Loucy (cell line): Measurements from ENCODE around the gene IWS1.
A peak's percentile ranks its signal among the peaks of the same experiment; 100 is the strongest.

Experiments
- H2AFZ ChIP-seq: fragments of 200-600 bp; sonication (generic); 2 replicates; pipeline ENCODE4 v1.6.0; 2016; ENCODE audit warnings: antibody characterized with exemption, mild to moderate bottlenecking, low read length, moderate library complexity
- H3F3A ChIP-seq: fragments of 200-600 bp; 2 replicates; pipeline ENCODE4 v1.6.0; 2016; ENCODE audit warnings: antibody characterized with exemption, low read depth, mild to moderate bottlenecking
- H3K27me3 ChIP-seq: fragments of 200-600 bp; sonication (generic); 2 replicates; pipeline ENCODE4 v1.6.1; 2014; ENCODE audit warnings: low read length, mild to moderate bottlenecking; ENCODE audit not compliant: insufficient read depth, poor library complexity, severe bottlenecking
- H3K36me3 ChIP-seq: fragments of 200-600 bp; sonication (generic); 2 replicates; pipeline ENCODE4 v1.6.1; 2016; ENCODE audit warnings: low read length; ENCODE audit not compliant: insufficient read depth
- H3K4me1 ChIP-seq: fragments of 200-600 bp; sonication (generic); 2 replicates; pipeline ENCODE4 v1.5.1; 2014; ENCODE audit warnings: low read length, mild to moderate bottlenecking; ENCODE audit not compliant: insufficient read depth, poor library complexity, severe bottlenecking
- H3K4me2 ChIP-seq: fragments of 200-600 bp; sonication (generic); 2 replicates; pipeline ENCODE4 v1.6.0; 2014; ENCODE audit warnings: antibody characterized with exemption, low read length, low read depth, mild to moderate bottlenecking; ENCODE audit not compliant: poor library complexity, severe bottlenecking
- H3K4me3 ChIP-seq: fragments of 200-600 bp; sonication (generic); 2 replicates; pipeline ENCODE4 v1.5.1; 2014; ENCODE audit warnings: low read length, mild to moderate bottlenecking, mixed read lengths; ENCODE audit not compliant: poor library complexity, severe bottlenecking
- H3K79me2 ChIP-seq: fragments of 200-600 bp; sonication (generic); 2 replicates; pipeline ENCODE4 v1.6.1; 2014; ENCODE audit warnings: low read length; ENCODE audit not compliant: insufficient read depth
- H3K9ac ChIP-seq: fragments of 200-600 bp; sonication (generic); 2 replicates; pipeline ENCODE4 v1.6.0; 2014; ENCODE audit warnings: mild to moderate bottlenecking, low read depth, low read length, moderate library complexity; ENCODE audit not compliant: poor library complexity, severe bottlenecking
- H3K9me2 ChIP-seq: fragments of 200-600 bp; sonication (generic); replicated peaks from 2 replicates; pipeline ENCODE4 v1.6.1; 2016; ENCODE audit warnings: low read depth, low read length, mixed read lengths
- H3K9me3 ChIP-seq: fragments of 200-600 bp; sonication (generic); 2 replicates; pipeline ENCODE4 v1.6.1; 2014; ENCODE audit warnings: mild to moderate bottlenecking, antibody characterized with exemption, low read length, low read depth; ENCODE audit not compliant: insufficient read depth
- H4K20me1 ChIP-seq: fragments of 200-600 bp; sonication (generic); 2 replicates; pipeline ENCODE4 v1.6.0; 2014; ENCODE audit warnings: antibody characterized with exemption, low read length, mild to moderate bottlenecking; ENCODE audit not compliant: insufficient read depth, poor library complexity, severe bottlenecking
- EZH2phosphoT487 ChIP-seq: fragments of 200-600 bp; IDR thresholded peaks from 2 replicates; pipeline ENCODE4 v1.6.1; 2018; ENCODE audit warnings: antibody characterized with exemption, mild to moderate bottlenecking, moderate library complexity, borderline replicate concordance
- TF ChIP-seq, protein P1 (sequence below): fragments of 200-600 bp; sonication (generic); conservative IDR thresholded peaks from 2 replicates; pipeline ENCODE4 v1.5.1; 2014; ENCODE audit warnings: mild to moderate bottlenecking, antibody characterized with exemption, low read length

IWS1 gene

DNA sequence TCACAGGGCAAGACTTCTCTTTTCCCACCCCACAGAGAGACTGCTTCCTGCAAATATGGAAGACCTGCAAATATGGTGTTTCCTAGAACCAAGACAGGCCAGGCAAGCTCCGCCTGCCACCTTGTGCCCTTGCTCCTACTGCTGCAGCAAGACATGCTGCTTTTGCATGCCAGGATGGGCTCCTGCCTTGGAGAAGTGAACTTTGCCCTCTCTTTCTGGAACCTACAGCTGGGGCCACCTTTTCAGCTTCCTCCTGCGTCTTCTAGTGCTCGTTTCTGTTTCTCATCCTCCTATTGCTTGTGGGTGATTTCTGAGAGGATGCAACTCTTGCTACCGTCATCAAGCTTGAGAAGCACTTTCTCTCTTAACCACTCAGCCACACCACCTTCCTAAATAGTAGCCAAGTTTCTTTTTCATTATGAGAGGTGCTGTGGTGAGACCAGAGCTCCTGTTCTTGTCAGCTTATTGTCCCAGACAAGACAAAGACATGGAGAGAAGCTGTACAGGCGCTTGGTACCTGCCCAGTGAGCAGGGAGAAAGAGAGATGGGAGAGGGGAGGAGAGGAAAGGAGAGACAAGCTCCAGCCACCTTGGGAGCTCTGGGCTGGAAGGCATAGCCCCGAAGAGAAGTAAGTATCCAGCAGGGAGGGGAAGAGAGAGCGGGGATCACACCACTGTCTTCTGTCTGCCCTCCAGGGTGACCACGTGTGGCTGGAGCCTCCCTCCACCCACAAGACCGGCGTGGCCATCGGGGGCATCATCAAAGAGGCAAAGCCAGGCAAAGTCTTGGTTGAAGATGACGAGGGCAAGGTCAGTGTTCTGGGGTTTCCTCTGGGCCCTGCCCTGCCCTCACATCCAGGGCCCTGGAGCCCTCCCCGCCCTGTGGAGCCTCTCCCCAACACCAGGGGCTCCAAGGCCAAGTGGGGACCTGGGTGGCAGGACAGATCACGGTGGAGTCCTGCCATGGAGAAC lies 37.5 kb upstream of the IWS1 start:
- no peaks in the 10 kb centered on the region for H3F3A ChIP-seq
- no peaks in the 10 kb centered on the region for H4K20me1 ChIP-seq
- H2AFZ ChIP-seq = peak overlapping the region; percentile 30; the same call in 1 of the 2 replicates
- no peaks in the 10 kb centered on the region for H3K4me1 ChIP-seq
- peaks cover 7% of the 10 kb centered on the region for H3K27me3 ChIP-seq
- H3K9me2 ChIP-seq = no peaks in the 10 kb centered on the region
- H3K36me3 ChIP-seq = no peaks in the 10 kb centered on the region
- H3K79me2 ChIP-seq = no peaks in the 10 kb centered on the region
- no peak overlapping the region for H3K9ac ChIP-seq
- no peaks in the 10 kb centered on the region for H3K9me3 ChIP-seq
- no peak overlapping the region for H3K4me3 ChIP-seq
- no peak for TF ChIP-seq EZH2phosphoT487
- TF ChIP-seq, protein P1, sequence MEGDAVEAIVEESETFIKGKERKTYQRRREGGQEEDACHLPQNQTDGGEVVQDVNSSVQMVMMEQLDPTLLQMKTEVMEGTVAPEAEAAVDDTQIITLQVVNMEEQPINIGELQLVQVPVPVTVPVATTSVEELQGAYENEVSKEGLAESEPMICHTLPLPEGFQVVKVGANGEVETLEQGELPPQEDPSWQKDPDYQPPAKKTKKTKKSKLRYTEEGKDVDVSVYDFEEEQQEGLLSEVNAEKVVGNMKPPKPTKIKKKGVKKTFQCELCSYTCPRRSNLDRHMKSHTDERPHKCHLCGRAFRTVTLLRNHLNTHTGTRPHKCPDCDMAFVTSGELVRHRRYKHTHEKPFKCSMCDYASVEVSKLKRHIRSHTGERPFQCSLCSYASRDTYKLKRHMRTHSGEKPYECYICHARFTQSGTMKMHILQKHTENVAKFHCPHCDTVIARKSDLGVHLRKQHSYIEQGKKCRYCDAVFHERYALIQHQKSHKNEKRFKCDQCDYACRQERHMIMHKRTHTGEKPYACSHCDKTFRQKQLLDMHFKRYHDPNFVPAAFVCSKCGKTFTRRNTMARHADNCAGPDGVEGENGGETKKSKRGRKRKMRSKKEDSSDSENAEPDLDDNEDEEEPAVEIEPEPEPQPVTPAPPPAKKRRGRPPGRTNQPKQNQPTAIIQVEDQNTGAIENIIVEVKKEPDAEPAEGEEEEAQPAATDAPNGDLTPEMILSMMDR = no peak
- H3K4me2 ChIP-seq = no peak overlapping the region

DNA sequence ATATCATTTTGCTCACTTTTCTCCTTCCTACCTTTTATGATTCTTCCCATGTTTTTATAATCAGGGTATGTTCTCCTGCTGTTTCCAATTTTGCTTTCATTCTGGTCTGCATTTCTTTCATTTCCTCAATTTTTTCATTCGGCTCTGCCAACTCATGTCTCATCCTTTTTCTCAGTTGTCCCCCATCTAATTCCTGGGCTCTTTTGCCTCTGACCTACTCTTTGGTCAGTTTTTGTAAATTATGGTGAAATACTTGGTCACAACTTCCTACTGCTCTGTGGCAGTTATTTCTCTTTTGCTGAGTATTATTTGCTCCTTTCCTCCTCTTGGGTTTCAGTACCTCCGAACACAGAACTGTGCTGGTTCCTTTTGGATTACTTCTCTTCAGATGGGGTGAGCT lies 36.6 kb upstream of the IWS1 start:
- Histone ChIP-seq H3K9me2 (no peaks in the 10 kb centered on the region), H4K20me1 (no peaks in the 10 kb centered on the region), H3K36me3 (no peaks in the 10 kb centered on the region), H3K4me2 (no peak overlapping the region), H3K4me3 (no peak overlapping the region), H3K4me1 (no peaks in the 10 kb centered on the region), H3K27me3 (peaks cover 7% of the 10 kb centered on the region), H3K9ac (no peak overlapping the region), H2AFZ (0 out of 2 replicates have a peak overlapping the region, but pooled peaks have one; percentile 30), H3F3A (no peaks in the 10 kb centered on the region), H3K9me3 (no peaks in the 10 kb centered on the region), H3K79me2 (no peaks in the 10 kb centered on the region)
- TF ChIP-seq, protein P1 = no peak
- no peak for TF ChIP-seq EZH2phosphoT487

DNA sequence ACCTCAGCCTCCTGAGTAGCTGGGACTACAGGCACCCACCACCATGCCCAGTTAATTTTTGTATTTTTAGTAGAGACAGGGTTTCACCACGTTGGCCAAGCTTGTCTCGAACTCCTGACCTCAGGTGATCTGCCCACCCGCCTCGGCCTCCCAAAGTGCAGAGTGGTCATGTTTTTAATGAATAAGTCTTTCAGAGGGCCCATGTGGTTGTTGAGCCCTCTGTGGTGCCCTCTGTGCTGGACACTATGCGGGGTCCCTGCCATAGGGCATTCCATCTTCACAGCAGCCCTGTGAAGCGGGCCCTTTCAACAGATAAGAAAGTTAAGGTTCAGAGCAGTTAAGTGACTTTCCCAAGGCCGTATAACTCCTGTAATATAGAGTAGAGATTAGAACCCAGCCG lies 35.1 kb upstream of the IWS1 start:
- no peaks in the 10 kb centered on the region for H3K4me1 ChIP-seq
- peaks cover 7% of the 10 kb centered on the region for H3K27me3 ChIP-seq
- H3K36me3 ChIP-seq = no peaks in the 10 kb centered on the region
- no peaks in the 10 kb centered on the region for H3F3A ChIP-seq
- no peak overlapping the region for H3K4me2 ChIP-seq
- TF ChIP-seq, protein P1 = no peak
- no peak for TF ChIP-seq EZH2phosphoT487
- H2AFZ ChIP-seq = no peak overlapping the region
- no peak overlapping the region for H3K4me3 ChIP-seq
- no peaks in the 10 kb centered on the region for H3K9me3 ChIP-seq
- no peak overlapping the region for H3K9ac ChIP-seq
- H3K79me2 ChIP-seq = no peaks in the 10 kb centered on the region
- no peaks in the 10 kb centered on the region for H4K20me1 ChIP-seq
- H3K9me2 ChIP-seq = no peaks in the 10 kb centered on the region
